Measurements from ENCODE around the gene SMYD3. TPM values are rescaled to one million over a fixed set of nuclear protein-coding genes. Genes with fewer than 3 reads are reported as not detected.

SMYD3 gene
- total and polyA plus RNA-seq, 2 of the 13 experiments (the other 11 are each of a cell fraction or from before 2014, with no cell fraction given): 27.7 to 35.8 TPM

DNA sequence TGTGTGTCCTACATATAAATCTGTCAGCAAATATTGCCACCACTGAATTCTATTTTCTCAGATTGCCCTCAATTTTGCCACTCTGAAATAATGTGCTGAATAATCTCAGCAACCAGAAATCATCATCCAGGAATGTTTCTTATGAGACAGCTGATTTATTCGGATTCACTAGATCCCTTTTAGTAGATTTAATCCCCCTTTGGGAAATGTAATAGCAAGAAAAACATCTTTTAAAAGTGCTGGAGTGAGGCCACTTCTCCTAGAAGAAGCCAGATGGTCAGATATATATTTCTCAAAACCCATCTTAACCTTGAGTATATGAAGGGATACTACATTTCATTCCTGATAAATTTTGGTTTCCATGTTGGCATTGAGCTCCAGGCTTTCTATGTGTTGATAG is 327.7 kb downstream of the SMYD3 start:
- ChIA-PET CTCF (ENCODE audit: low intra/inter-chr PET ratio, low total read pairs) (no interaction called here), POLR2A (no interaction called here)
- ATAC-seq (no peak), FAIRE-seq (no peak), DNase-seq (ENCODE audit: low spot score) (no peak)
- Histone ChIP-seq H3K9ac (ENCODE audit: insufficient read depth, low read depth, low read length) (no peak overlapping the region), H3K4me2 (ENCODE audit: low read depth, low read length) (no peak overlapping the region), H3K27ac (ENCODE audit: extremely low read length, insufficient read depth, low read length) (no peak overlapping the region), H3K36me3 (replicated peaks in 1 of 2; ENCODE audit: control insufficient read depth in 1 of 2, insufficient read depth in 2 of 2, low read length in 2 of 2) (no peaks in the 10 kb centered on the region), H3K4me1 (ENCODE audit: insufficient read depth, low read length) (peaks cover 48% of the 10 kb centered on the region), H3K4me3 (replicated peaks in 1 of 3; ENCODE audit: insufficient read depth in 1 of 3, low read depth in 2 of 3, low read length in 3 of 3) (no peak overlapping the region), H3K79me2 (ENCODE audit: insufficient read depth, low read length) (no peaks in the 10 kb centered on the region), H3K27me3 (ENCODE audit: control insufficient read depth in 1 of 2, insufficient read depth in 2 of 2, low read length in 2 of 2) (no peaks in the 10 kb centered on the region), H3K9me3 (ENCODE audit: low read length) (no peaks in the 10 kb centered on the region), H2AFZ (ENCODE audit: low read length) (no peak overlapping the region), H4K20me1 (ENCODE audit: insufficient read depth, low read length) (no peaks in the 10 kb centered on the region)
- in situ Hi-C loops (cut with HindIII; ENCODE audit: extremely low pct_ligation_motif_present, low pct_unique_long_range_greater_than_20kb): no loop called here
- no TSS peak for BruUV-seq (replicated peaks)
- WGBS (ENCODE audit: low lambda C conversion rate): 93% methylated on average over 1 of the region's 1 CpG
- intact Hi-C loops (cut with micrococcal nuclease; ENCODE audit: unreplicated experiment): loop anchor here (5.0 kb wide), 1 partner anchor 38 kb away; no protein-coding TSS in a partner anchor
- TF ChIP-seq ZNF563 (CRISPR knock-in tag; IDR thresholded peaks at IDR 0.05) (no peak), ZNF460 (CRISPR knock-in tag; IDR thresholded peaks at IDR 0.05; ENCODE audit: borderline replicate concordance) (no peak), PHB2 (IDR thresholded peaks at IDR 0.05; ENCODE audit: partially characterized antibody) (no peak), ZNF224 (CRISPR knock-in tag; IDR thresholded peaks at IDR 0.05) (no peak), POLR2A (IDR thresholded peaks at IDR 0.05; ENCODE audit: insufficient read depth in 1 of 2, low read depth in 2 of 2, low read length in 2 of 2) (no peak), SRF (IDR thresholded peaks at IDR 0.05; ENCODE audit: low read depth, low read length) (no peak), IKZF4 (CRISPR knock-in tag; IDR thresholded peaks at IDR 0.05; ENCODE audit: borderline replicate concordance, low read depth, not compliant biosample characterization) (no peak), ZZZ3 (CRISPR knock-in tag; IDR thresholded peaks at IDR 0.05; ENCODE audit: borderline replicate concordance) (no peak), ZNF768 (CRISPR knock-in tag; IDR thresholded peaks at IDR 0.05) (no peak), MTF2 (CRISPR knock-in tag; IDR thresholded peaks at IDR 0.05; ENCODE audit: borderline replicate concordance) (no peak), FIP1L1 (IDR thresholded peaks at IDR 0.05; ENCODE audit: borderline replicate concordance, insufficient read depth, low read depth, low read length) (no peak)
- TF ChIP-seq, protein P1, sequence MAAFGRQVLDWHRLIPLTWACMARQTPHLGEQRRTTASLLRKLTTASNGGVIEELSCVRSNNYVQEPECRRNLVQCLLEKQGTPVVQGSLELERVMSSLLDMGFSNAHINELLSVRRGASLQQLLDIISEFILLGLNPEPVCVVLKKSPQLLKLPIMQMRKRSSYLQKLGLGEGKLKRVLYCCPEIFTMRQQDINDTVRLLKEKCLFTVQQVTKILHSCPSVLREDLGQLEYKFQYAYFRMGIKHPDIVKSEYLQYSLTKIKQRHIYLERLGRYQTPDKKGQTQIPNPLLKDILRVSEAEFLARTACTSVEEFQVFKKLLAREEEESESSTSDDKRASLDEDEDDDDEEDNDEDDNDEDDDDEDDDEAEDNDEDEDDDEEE (CRISPR knock-in tag; IDR thresholded peaks at IDR 0.05): no peak
- TF ChIP-seq, protein P2, sequence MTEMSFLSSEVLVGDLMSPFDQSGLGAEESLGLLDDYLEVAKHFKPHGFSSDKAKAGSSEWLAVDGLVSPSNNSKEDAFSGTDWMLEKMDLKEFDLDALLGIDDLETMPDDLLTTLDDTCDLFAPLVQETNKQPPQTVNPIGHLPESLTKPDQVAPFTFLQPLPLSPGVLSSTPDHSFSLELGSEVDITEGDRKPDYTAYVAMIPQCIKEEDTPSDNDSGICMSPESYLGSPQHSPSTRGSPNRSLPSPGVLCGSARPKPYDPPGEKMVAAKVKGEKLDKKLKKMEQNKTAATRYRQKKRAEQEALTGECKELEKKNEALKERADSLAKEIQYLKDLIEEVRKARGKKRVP (CRISPR knock-in tag; IDR thresholded peaks at IDR 0.05): no peak
- TF ChIP-seq, protein P3, sequence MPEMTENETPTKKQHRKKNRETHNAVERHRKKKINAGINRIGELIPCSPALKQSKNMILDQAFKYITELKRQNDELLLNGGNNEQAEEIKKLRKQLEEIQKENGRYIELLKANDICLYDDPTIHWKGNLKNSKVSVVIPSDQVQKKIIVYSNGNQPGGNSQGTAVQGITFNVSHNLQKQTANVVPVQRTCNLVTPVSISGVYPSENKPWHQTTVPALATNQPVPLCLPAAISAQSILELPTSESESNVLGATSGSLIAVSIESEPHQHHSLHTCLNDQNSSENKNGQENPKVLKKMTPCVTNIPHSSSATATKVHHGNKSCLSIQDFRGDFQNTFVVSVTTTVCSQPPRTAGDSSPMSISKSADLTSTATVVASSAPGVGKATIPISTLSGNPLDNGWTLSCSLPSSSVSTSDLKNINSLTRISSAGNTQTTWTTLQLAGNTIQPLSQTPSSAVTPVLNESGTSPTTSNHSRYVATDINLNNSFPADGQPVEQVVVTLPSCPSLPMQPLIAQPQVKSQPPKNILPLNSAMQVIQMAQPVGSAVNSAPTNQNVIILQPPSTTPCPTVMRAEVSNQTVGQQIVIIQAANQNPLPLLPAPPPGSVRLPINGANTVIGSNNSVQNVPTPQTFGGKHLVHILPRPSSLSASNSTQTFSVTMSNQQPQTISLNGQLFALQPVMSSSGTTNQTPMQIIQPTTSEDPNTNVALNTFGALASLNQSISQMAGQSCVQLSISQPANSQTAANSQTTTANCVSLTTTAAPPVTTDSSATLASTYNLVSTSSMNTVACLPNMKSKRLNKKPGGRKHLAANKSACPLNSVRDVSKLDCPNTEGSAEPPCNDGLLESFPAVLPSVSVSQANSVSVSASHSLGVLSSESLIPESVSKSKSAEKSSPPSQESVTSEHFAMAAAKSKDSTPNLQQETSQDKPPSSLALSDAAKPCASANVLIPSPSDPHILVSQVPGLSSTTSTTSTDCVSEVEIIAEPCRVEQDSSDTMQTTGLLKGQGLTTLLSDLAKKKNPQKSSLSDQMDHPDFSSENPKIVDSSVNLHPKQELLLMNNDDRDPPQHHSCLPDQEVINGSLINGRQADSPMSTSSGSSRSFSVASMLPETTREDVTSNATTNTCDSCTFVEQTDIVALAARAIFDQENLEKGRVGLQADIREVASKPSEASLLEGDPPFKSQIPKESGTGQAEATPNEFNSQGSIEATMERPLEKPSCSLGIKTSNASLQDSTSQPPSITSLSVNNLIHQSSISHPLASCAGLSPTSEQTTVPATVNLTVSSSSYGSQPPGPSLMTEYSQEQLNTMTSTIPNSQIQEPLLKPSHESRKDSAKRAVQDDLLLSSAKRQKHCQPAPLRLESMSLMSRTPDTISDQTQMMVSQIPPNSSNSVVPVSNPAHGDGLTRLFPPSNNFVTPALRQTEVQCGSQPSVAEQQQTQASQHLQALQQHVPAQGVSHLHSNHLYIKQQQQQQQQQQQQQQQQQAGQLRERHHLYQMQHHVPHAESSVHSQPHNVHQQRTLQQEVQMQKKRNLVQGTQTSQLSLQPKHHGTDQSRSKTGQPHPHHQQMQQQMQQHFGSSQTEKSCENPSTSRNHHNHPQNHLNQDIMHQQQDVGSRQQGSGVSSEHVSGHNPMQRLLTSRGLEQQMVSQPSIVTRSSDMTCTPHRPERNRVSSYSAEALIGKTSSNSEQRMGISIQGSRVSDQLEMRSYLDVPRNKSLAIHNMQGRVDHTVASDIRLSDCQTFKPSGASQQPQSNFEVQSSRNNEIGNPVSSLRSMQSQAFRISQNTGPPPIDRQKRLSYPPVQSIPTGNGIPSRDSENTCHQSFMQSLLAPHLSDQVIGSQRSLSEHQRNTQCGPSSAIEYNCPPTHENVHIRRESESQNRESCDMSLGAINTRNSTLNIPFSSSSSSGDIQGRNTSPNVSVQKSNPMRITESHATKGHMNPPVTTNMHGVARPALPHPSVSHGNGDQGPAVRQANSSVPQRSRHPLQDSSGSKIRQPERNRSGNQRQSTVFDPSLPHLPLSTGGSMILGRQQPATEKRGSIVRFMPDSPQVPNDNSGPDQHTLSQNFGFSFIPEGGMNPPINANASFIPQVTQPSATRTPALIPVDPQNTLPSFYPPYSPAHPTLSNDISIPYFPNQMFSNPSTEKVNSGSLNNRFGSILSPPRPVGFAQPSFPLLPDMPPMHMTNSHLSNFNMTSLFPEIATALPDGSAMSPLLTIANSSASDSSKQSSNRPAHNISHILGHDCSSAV (CRISPR knock-in tag; IDR thresholded peaks at IDR 0.05; ENCODE audit: borderline replicate concordance): no peak
- TF ChIP-seq, protein P4, sequence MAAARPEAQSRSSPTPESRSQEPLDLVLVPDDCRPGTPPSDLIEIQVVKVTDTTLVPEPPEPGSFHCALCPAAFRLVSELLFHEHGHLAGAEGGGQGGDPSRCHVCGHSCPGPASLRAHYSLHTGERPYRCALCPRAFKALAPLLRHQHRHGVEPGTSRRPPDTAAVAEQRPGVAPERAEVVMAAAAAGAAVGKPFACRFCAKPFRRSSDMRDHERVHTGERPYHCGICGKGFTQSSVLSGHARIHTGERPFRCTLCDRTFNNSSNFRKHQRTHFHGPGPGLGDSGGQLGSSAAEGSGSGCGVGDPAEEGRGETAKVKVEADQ (CRISPR knock-in tag; IDR thresholded peaks at IDR 0.05; ENCODE audit: borderline replicate concordance): no peak
